Pancreas (tissue), 10 donors: ENCODE measurements around the gene TNFSF9. TPM values are rescaled to one million over a fixed set of nuclear protein-coding genes. Genes with fewer than 3 reads are reported as not detected.

Experiments
- ATAC-seq, 4 donors: fragments of 200-7000 bp; cut with Tn5 transposase; one replicate each; pipeline versions ENCODE4 v1.8.0 to v1.9.1; 2020; ENCODE audit warnings: mild to moderate bottlenecking in 4 of 4, moderate library complexity in 4 of 4
- DNase-seq, 6 donors: peaks; one replicate each; pipeline ENCODE4 v3.0.0-alpha.2; 2020
- FAIRE-seq: peaks from 2 replicates; lab custom pipeline; 2012; peaks lifted over from hg19 to GRCh38; lab: Jason Lieb, UNC
- H3K27ac ChIP-seq, 4 donors: fragments of 200-600 bp; sonication (generic); 1 replicate in 3 of 4; 2 replicates in 1 of 4; pipeline versions ENCODE4 v1.5.0 to v1.8.0; 2020
- H3K27me3 ChIP-seq, 4 donors: fragments of 200-600 bp; one replicate each; pipeline ENCODE4 v1.8.0; 2021
- H3K36me3 ChIP-seq, 3 donors: fragments of 200-600 bp; sonication (generic) in 1 of 3; one replicate each; pipeline versions ENCODE4 v1.5.0 to v1.8.0; 2020 to 2021
- H3K4me1 ChIP-seq, 3 donors: fragments of 200-600 bp; one replicate each; pipeline ENCODE4 v1.8.0; 2021
- H3K4me3 ChIP-seq, 4 donors: fragments of 200-600 bp; sonication (generic) in 2 of 4; one replicate each; pipeline versions ENCODE4 v1.5.0 to v1.8.0; 2020 to 2021
- H3K9me3 ChIP-seq, 4 donors: fragments of 200-600 bp; one replicate each; pipeline ENCODE4 v1.8.0; 2021
- WGBS, 2 donors: extraction: QIAGEN DNeasy Blood & Tissue Kit; methylation state at CpG; one replicate each; pipeline ENCODE4 v1.1.7; 2013; 5-methylcytosine and 5-hydroxymethylcytosine counted together
- intact Hi-C, 3 donors: fragments of 100-400 bp; cut with DNase I; formaldehyde crosslinking; loops; one replicate each; pipeline versions ENCODE4 v1.11.1 to v1.14.2; 2022
- polyA plus RNA-seq, 2 donors: library from polyadenylated mRNA; stranded (reverse); fragments of 200-250 nt; gene quantifications; one replicate each; pipeline ENCODE4 v1.2.3, GENCODE V29; 2013
- total RNA-seq, 6 donors: library from RNA; stranded (reverse); fragmentation: NEBNext Ultra II Directional in 4 of 6; extraction: Animal tissue kit (Norgen Biotek cat#: 25700) in 4 of 6; gene quantifications; one replicate each; pipeline versions ENCODE4 v1.2.1 to v1.2.4, GENCODE V29; 2021 to 2023
- TF ChIP-seq, protein P1 (sequence below), 4 donors: fragments of 200-600 bp; sonication (generic) in 3 of 4; IDR thresholded peaks; one replicate each; pipeline versions ENCODE4 v1.5.0 to v1.8.0; 2021; ENCODE audit warnings: antibody characterized with exemption in 4 of 4
- donor health status: healthy with polysubstance abuse.
- donor health status: DM: no; HTN: no; CAD: no; lungs with moderate emphysema.
- donor health status: DM: no; HTN: no; CAD: no.
- donor health status: control.
- donor health status: control.
- donor health status: Bipolar disorder and iron deficiency.
- donor health status: DM: yes; HTN: yes; CAD: no.
- donor health status: DM: no; HTN: no; CAD: no.
- donor health status: DM: no; HTN: no; CAD: no.
- donor health status: DM: yes; HTN: yes; CAD: no.

The TNFSF9 gene
- total and polyA plus RNA-seq, 8 donors = 0.12 to 1.1 (median 0.20) TPM; not detected in 4

DNA sequence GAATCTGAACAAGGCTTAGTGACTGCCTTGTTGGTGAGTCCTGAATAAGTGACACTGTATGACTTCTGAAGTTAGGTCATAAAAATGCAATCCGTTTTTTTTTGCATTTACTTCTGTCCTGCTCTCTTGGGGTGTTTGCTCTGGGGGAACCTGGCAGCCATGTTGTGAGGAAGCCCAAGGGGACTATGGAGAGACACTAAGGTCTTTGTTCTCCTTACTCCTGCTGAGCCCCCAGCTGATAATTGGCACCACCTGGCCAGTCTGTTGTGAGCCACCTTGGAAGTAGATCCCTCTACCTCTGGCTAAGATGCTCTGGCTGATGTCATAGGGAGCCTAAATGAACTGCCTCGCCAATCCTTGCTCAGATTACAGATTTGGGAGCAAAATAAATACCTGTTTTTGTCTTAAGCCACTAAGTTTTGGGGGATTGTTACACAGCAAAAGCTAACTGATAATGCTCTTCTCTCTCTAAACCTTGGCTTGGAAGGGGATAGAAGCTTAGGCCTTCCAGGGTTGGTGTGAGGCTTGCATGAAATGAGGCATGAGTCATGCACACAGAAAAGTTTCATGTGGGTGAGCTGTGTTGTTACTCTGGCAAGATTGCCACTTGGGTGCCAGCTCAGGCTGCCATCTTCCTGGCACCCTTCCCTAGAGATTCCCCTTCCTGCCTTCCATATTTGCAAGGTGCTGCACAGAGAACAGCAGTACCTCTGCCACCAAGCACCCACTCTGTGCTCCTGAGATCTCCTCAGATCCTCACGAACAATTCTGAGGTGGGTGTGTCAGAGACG, 38.8 kb upstream of the TNFSF9 start:
- TF ChIP-seq, protein P1, sequence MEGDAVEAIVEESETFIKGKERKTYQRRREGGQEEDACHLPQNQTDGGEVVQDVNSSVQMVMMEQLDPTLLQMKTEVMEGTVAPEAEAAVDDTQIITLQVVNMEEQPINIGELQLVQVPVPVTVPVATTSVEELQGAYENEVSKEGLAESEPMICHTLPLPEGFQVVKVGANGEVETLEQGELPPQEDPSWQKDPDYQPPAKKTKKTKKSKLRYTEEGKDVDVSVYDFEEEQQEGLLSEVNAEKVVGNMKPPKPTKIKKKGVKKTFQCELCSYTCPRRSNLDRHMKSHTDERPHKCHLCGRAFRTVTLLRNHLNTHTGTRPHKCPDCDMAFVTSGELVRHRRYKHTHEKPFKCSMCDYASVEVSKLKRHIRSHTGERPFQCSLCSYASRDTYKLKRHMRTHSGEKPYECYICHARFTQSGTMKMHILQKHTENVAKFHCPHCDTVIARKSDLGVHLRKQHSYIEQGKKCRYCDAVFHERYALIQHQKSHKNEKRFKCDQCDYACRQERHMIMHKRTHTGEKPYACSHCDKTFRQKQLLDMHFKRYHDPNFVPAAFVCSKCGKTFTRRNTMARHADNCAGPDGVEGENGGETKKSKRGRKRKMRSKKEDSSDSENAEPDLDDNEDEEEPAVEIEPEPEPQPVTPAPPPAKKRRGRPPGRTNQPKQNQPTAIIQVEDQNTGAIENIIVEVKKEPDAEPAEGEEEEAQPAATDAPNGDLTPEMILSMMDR (IDR thresholded peaks at IDR 0.05) = no peak
- DNase-seq (no peak), ATAC-seq (no peak), FAIRE-seq (no peak)
- WGBS, 2 donors = 76 to 86% methylated on average over 4 of the region's 4 CpGs
- H3K27me3 ChIP-seq = no peaks in the 10 kb centered on the region
- no peak overlapping the region for H3K27ac ChIP-seq
- no peaks in the 10 kb centered on the region for H3K36me3 ChIP-seq
- intact Hi-C loops = no loop called here
- no peaks in the 10 kb centered on the region for H3K9me3 ChIP-seq
- H3K4me3 ChIP-seq = no peak overlapping the region
- H3K4me1 ChIP-seq = no peaks in the 10 kb centered on the region

DNA sequence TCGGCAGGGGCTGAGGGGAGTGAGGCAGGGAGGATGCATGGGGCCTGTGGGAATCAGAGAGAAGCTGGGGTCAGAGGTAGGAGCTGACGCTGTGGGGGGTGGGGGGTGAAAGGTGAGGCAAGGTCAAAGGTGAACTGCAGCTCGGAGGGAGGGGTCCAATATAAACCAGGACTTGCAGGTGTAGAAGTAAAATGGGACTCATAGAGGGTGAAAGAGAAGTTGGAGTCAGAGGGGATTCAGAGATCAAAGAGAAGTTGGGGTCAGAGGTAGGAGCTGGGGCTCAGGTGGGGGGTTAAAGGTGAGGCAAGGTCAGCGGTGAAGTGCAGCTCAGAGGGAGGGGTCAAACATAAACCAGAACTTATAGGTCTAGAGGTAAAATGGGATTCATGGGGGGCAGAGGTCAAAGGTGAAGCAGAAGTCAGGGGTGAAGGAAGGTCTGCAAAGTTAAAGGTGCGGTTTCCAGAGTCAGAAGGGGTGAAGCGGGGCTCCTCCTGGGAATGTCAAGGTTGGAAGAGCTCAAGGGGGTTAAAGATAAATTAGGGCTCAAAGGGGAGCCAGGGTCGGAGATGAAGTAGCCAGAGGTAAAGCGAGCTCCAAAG, 36.3 kb upstream of the TNFSF9 start:
- TF ChIP-seq, protein P1 (IDR thresholded peaks at IDR 0.05) = no peak
- FAIRE-seq = no peak
- WGBS, 2 donors = 83 to 88% methylated on average over 8 of the region's 8 CpGs
- H3K27me3 ChIP-seq = no peaks in the 10 kb centered on the region
- H3K4me3 ChIP-seq = no peak overlapping the region
- no peaks in the 10 kb centered on the region for H3K9me3 ChIP-seq
- H3K27ac ChIP-seq = no peak overlapping the region
- no peaks in the 10 kb centered on the region for H3K4me1 ChIP-seq
- no peaks in the 10 kb centered on the region for H3K36me3 ChIP-seq
- no peak for ATAC-seq
- intact Hi-C loops = no loop called here
- no peak for DNase-seq

DNA sequence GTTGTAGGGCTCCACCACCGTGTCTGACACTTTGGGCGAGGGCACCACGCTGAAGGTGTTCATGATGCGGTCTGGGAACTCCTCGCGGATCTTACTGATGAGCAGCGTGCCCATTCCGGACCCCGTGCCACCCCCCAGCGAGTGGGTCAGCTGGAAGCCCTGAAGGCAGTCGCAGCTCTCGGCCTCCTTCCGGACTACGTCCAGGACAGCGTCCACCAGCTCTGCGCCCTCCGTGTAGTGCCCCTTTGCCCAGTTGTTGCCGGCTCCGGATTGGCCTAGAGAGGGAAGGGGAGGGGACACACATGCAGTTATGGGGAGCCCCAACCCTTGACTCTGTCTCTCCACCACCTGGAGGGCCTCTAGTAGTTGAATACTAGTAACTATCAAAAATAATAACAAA, 34.9 kb upstream of the TNFSF9 start:
- Histone ChIP-seq H3K27me3 (no peaks in the 10 kb centered on the region), H3K4me1 (no peaks in the 10 kb centered on the region), H3K9me3 (no peaks in the 10 kb centered on the region), H3K4me3 (no peak overlapping the region), H3K27ac (no peak overlapping the region), H3K36me3 (no peaks in the 10 kb centered on the region)
- intact Hi-C loops = no loop called here
- DNase-seq (no peak), ATAC-seq (no peak), FAIRE-seq (no peak)
- 92 to 96% methylated on average over 19 of the region's 19 CpGs for WGBS, 2 donors
- TF ChIP-seq, protein P1 (IDR thresholded peaks at IDR 0.05) = no peak

DNA sequence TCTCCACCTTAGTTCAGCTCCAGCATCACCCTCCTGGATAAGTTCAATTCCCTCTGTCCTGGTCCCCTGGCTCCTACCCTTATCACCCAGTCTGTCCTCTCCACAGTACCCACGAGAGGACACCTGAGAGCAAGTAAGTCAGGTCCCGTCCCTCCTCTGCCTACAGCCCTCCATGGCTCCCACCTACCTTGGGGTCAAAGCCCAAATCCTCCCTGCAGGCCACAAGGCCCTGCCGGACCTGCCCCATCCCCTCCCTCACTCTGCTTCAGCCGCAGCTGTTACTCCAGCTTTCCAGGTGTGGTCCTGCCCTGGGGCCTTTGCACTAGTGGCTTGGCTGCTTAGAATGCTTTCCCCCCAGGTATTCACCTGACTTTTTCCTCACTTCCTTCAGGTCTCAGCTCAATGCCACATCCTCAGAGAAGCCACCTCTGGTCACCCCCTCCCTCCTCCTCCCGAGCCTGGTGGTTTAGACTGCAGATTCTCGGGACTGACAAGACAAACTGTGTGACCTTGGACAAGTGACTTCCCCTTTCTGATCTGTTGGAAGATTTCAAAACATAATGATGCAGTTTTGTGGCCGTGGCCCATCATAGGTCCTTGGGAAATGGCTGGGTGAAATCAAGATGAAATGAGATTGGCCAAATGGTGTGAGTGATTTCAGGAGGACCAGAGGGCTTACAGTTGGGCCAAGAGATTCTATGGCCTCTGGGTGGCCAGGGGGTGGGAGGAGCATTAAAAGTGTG, 32.4 kb upstream of the TNFSF9 start:
- Histone ChIP-seq H3K4me1 (peaks cover 0 to 4% (median 0%) of the 10 kb centered on the region in 3 donors), H3K36me3 (no peaks in the 10 kb centered on the region), H3K9me3 (no peaks in the 10 kb centered on the region), H3K27me3 (no peaks in the 10 kb centered on the region), H3K4me3 (no peak overlapping the region), H3K27ac (no peak overlapping the region)
- TF ChIP-seq, protein P1 (IDR thresholded peaks at IDR 0.05) = no peak
- intact Hi-C loops = no loop called here
- FAIRE-seq (no peak), ATAC-seq (no peak), DNase-seq (no peak)
- 75 to 78% methylated on average over 7 of the region's 7 CpGs for WGBS, 2 donors
